Measurements from ENCODE around the gene CDKAL1.
"Not testable (repeated sequence)": the region's sequence is repeated elsewhere in the genome, so short reads cannot be mapped to it uniquely, and the experiment has no call there.

GRCh38 chr6:20617537-20617936 lies 83.3 kb downstream of the CDKAL1 start:
- not testable (repeated sequence) for TF ChIP-seq CTCF, POLR2A (IDR thresholded peaks at IDR 0.05)
